HEK293 (cell line): Measurements from ENCODE around the gene SEPTIN3.
A peak's percentile ranks its signal among the peaks of the same experiment; 100 is the strongest.

ENCODE experiments used
- CTCF ChIA-PET: fragments of 350-600 bp; formaldehyde crosslinking; extraction: SDS; loops from one replicate; lab custom pipeline; 2021; ENCODE audit warnings: antibody characterized with exemption; lab: Yijun Ruan, JAX
- POLR2A ChIA-PET: fragments of 300-600 bp; formaldehyde crosslinking; extraction: SDS; loops from one replicate; lab custom pipeline; 2020; ENCODE audit warnings: antibody characterized with exemption, inconsistent platforms; lab: Yijun Ruan, JAX
- H3K27ac ChIP-seq: fragments of 200-500 bp; sonication (Bioruptor generic); 2 replicates; pipeline ENCODE4 v1.5.1; 2014; ENCODE audit warnings: low read depth, low read length, control low read depth, inconsistent platforms; ENCODE audit errors: extremely low read depth
- H3K36me3 ChIP-seq, 2 experiments: fragments of 200-500 bp in 1 of 2; sonication (Bioruptor generic) in 1 of 2; 1 replicate in 1 of 2; 2 replicates in 1 of 2; pipeline ENCODE4 v1.5.1; 2014 to 2017; ENCODE audit warnings: inconsistent platforms in 2 of 2, low read length in 2 of 2; ENCODE audit not compliant: control insufficient read depth in 2 of 2, insufficient read depth in 1 of 2
- H3K4me1 ChIP-seq: fragments of 200-500 bp; sonication (Bioruptor generic); 2 replicates; pipeline ENCODE4 v1.5.1; 2014; ENCODE audit warnings: mild to moderate bottlenecking, low read length, inconsistent platforms; ENCODE audit not compliant: control insufficient read depth, insufficient read depth
- H3K4me3 ChIP-seq: 2 replicates; pipeline ENCODE4 v1.5.1; 2011; ENCODE audit warnings: low read depth, mild to moderate bottlenecking, control low read depth, low read length, moderate library complexity
- H3K9me3 ChIP-seq: fragments of 200-500 bp; sonication (Bioruptor generic); 2 replicates; pipeline ENCODE4 v1.5.1; 2014; ENCODE audit warnings: low read depth, low read length, inconsistent platforms; ENCODE audit not compliant: control insufficient read depth, insufficient read depth
- BCL11B ChIP-seq: fragments of 450-650 bp; formaldehyde crosslinking; IDR thresholded peaks from 2 replicates; pipeline ENCODE4 v1.5.1; 2016; ENCODE audit warnings: low read depth, missing biosample characterization, missing genetic modification characterization
- FEZF1 ChIP-seq: fragments of 450-650 bp; formaldehyde crosslinking; IDR thresholded peaks from 2 replicates; pipeline ENCODE4 v1.5.1; 2016; ENCODE audit warnings: missing biosample characterization, missing genetic modification characterization
- KLF1 ChIP-seq: fragments of 450-650 bp; formaldehyde crosslinking; IDR thresholded peaks from 2 replicates; pipeline ENCODE4 v1.5.1; 2016; ENCODE audit warnings: missing biosample characterization, missing genetic modification characterization
- KLF16 ChIP-seq: fragments of 450-650 bp; formaldehyde crosslinking; IDR thresholded peaks from 2 replicates; pipeline ENCODE4 v1.5.1; 2017; ENCODE audit warnings: missing biosample characterization, missing genetic modification characterization
- KLF9 ChIP-seq: fragments of 450-650 bp; formaldehyde crosslinking; IDR thresholded peaks from 2 replicates; pipeline ENCODE4 v1.5.1; 2016; ENCODE audit warnings: missing biosample characterization, missing genetic modification characterization, low read depth
- MEIS1 ChIP-seq: sonication (generic); formaldehyde crosslinking; IDR thresholded peaks from 2 replicates; pipeline ENCODE4 v1.8.1; 2022; ENCODE audit warnings: missing genetic modification reagents, mild to moderate bottlenecking, borderline replicate concordance
- MZF1 ChIP-seq: fragments of 450-650 bp; formaldehyde crosslinking; IDR thresholded peaks from 2 replicates; pipeline ENCODE4 v1.5.1; 2017; ENCODE audit warnings: missing biosample characterization, missing genetic modification characterization, borderline replicate concordance
- PRDM10 ChIP-seq: fragments of 450-650 bp; formaldehyde crosslinking; IDR thresholded peaks from 2 replicates; pipeline ENCODE4 v1.5.1; 2016; ENCODE audit warnings: missing biosample characterization, missing genetic modification characterization
- TCF7L2 ChIP-seq: IDR thresholded peaks from 2 replicates; pipeline ENCODE4 v1.6.1; 2011; ENCODE audit warnings: low read depth, mild to moderate bottlenecking, inconsistent platforms, low read length, moderate library complexity, borderline replicate concordance
- ZBTB17 ChIP-seq: fragments of 450-650 bp; formaldehyde crosslinking; IDR thresholded peaks from 2 replicates; pipeline ENCODE4 v1.5.1; 2016; ENCODE audit warnings: missing biosample characterization, missing genetic modification characterization
- ZNF10 ChIP-seq: fragments of 450-650 bp; formaldehyde crosslinking; IDR thresholded peaks from 2 replicates; pipeline ENCODE4 v1.5.1; 2017; ENCODE audit warnings: missing biosample characterization, missing genetic modification characterization
- ZNF138 ChIP-seq: fragments of 450-650 bp; formaldehyde crosslinking; IDR thresholded peaks from 2 replicates; pipeline ENCODE4 v1.5.1; 2016; ENCODE audit warnings: missing biosample characterization, missing genetic modification characterization, borderline replicate concordance
- ZNF16 ChIP-seq: fragments of 450-650 bp; formaldehyde crosslinking; IDR thresholded peaks from 2 replicates; pipeline ENCODE4 v1.5.1; 2016; ENCODE audit warnings: low read depth, missing biosample characterization, missing genetic modification characterization
- ZNF335 ChIP-seq: fragments of 450-650 bp; formaldehyde crosslinking; conservative IDR thresholded peaks from 2 replicates; pipeline ENCODE4 v1.5.1; 2016; ENCODE audit warnings: missing biosample characterization, missing genetic modification characterization
- ZNF404 ChIP-seq: fragments of 450-650 bp; formaldehyde crosslinking; IDR thresholded peaks from 2 replicates; pipeline ENCODE4 v1.5.1; 2017; ENCODE audit warnings: missing biosample characterization, missing genetic modification characterization
- ZNF48 ChIP-seq: fragments of 450-650 bp; formaldehyde crosslinking; IDR thresholded peaks from 2 replicates; pipeline ENCODE4 v1.5.1; 2016; ENCODE audit warnings: missing biosample characterization, missing genetic modification characterization
- ZNF510 ChIP-seq: fragments of 450-650 bp; formaldehyde crosslinking; IDR thresholded peaks from 2 replicates; pipeline ENCODE4 v1.5.1; 2018; ENCODE audit warnings: mild to moderate bottlenecking, missing genetic modification characterization, missing biosample characterization; ENCODE audit not compliant: insufficient replicate concordance
- ZNF513 ChIP-seq: fragments of 450-650 bp; IDR thresholded peaks from 2 replicates; pipeline ENCODE4 v1.5.1; 2018; ENCODE audit warnings: missing biosample characterization, missing genetic modification characterization
- ZNF521 ChIP-seq: fragments of 450-650 bp; formaldehyde crosslinking; IDR thresholded peaks from 2 replicates; pipeline ENCODE4 v1.5.1; 2017; ENCODE audit warnings: missing biosample characterization, mild to moderate bottlenecking, missing genetic modification characterization
- ZNF596 ChIP-seq: fragments of 450-650 bp; IDR thresholded peaks from 2 replicates; pipeline ENCODE4 v1.5.0; 2018; ENCODE audit warnings: missing biosample characterization, mild to moderate bottlenecking, missing genetic modification characterization, moderate library complexity
- ZNF837 ChIP-seq: fragments of 450-650 bp; formaldehyde crosslinking; IDR thresholded peaks from 2 replicates; pipeline ENCODE4 v1.5.1; 2016; ENCODE audit warnings: missing biosample characterization, missing genetic modification characterization
- TF ChIP-seq, protein P1 (sequence below): IDR thresholded peaks from 2 replicates; pipeline ENCODE4 v1.6.1; 2011; ENCODE audit warnings: mild to moderate bottlenecking, low read depth, low read length, borderline replicate concordance
- TF ChIP-seq, protein P2 (sequence below): fragments of 450-650 bp; formaldehyde crosslinking; IDR thresholded peaks from 2 replicates; pipeline ENCODE4 v1.5.1; 2016; ENCODE audit warnings: missing biosample characterization, missing genetic modification characterization
- TF ChIP-seq, protein P3 (sequence below): fragments of 450-650 bp; formaldehyde crosslinking; IDR thresholded peaks from 2 replicates; pipeline ENCODE4 v1.5.1; 2017; ENCODE audit warnings: missing biosample characterization, mild to moderate bottlenecking, missing genetic modification characterization, moderate library complexity
- TF ChIP-seq, protein P4 (sequence below): fragments of 450-650 bp; formaldehyde crosslinking; IDR thresholded peaks from 2 replicates; pipeline ENCODE4 v1.5.1; 2016; ENCODE audit warnings: missing biosample characterization, missing genetic modification characterization
- TF ChIP-seq, protein P5 (sequence below): sonication (generic); formaldehyde crosslinking; IDR thresholded peaks from 2 replicates; pipeline ENCODE4 v1.8.1; 2022; ENCODE audit warnings: mild to moderate bottlenecking, moderate library complexity, missing genetic modification reagents

Gene SEPTIN3

GRCh38 chr22:41957941-41958556 is 11.2 kb upstream of the SEPTIN3 start:
- POLR2A ChIA-PET = no interaction called here
- no peaks in the 10 kb centered on the region for H3K36me3 ChIP-seq
- no peak overlapping the region for H3K4me3 ChIP-seq
- H3K27ac ChIP-seq = no peak overlapping the region
- peaks cover 12% of the 10 kb centered on the region for H3K4me1 ChIP-seq
- H3K9me3 ChIP-seq = no peaks in the 10 kb centered on the region
- CTCF ChIA-PET = interaction anchor here (0.6 to 3.5 kb wide), 4 partner anchors 10 to 657 kb away, joined by 4 to 26 read pairs (median 6); partner anchors contain the start of genes CENPM and POLDIP3
- TF ChIP-seq, protein P1, sequence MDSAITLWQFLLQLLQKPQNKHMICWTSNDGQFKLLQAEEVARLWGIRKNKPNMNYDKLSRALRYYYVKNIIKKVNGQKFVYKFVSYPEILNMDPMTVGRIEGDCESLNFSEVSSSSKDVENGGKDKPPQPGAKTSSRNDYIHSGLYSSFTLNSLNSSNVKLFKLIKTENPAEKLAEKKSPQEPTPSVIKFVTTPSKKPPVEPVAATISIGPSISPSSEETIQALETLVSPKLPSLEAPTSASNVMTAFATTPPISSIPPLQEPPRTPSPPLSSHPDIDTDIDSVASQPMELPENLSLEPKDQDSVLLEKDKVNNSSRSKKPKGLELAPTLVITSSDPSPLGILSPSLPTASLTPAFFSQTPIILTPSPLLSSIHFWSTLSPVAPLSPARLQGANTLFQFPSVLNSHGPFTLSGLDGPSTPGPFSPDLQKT = no peak
- TF ChIP-seq ZNF510 (no peak), ZNF138 (no peak), FEZF1 (tag by site-specific recombination) (no peak), ZNF335 (tag by site-specific recombination) (peak; percentile 54; the same call in 1 of the 2 replicates), ZNF513 (no peak), KLF9 (tag by site-specific recombination) (no peak), MZF1 (tag by site-specific recombination) (no peak), TCF7L2 (no peak), ZNF10 (no peak), KLF1 (tag by site-specific recombination) (no peak), ZNF48 (no peak), ZNF404 (tag by site-specific recombination) (no peak), MEIS1 (no peak), BCL11B (tag by site-specific recombination) (no peak), ZNF596 (tag by site-specific recombination) (0 out of 2 replicates have a peak, but pooled peaks have one; percentile 43), ZNF521 (no peak), PRDM10 (tag by site-specific recombination) (peak; percentile 31; the same call in 1 of the 2 replicates), KLF16 (no peak), ZBTB17 (tag by site-specific recombination) (no peak), ZNF16 (tag by site-specific recombination) (no peak), ZNF837 (no peak)
- TF ChIP-seq, protein P2, sequence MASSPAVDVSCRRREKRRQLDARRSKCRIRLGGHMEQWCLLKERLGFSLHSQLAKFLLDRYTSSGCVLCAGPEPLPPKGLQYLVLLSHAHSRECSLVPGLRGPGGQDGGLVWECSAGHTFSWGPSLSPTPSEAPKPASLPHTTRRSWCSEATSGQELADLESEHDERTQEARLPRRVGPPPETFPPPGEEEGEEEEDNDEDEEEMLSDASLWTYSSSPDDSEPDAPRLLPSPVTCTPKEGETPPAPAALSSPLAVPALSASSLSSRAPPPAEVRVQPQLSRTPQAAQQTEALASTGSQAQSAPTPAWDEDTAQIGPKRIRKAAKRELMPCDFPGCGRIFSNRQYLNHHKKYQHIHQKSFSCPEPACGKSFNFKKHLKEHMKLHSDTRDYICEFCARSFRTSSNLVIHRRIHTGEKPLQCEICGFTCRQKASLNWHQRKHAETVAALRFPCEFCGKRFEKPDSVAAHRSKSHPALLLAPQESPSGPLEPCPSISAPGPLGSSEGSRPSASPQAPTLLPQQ (tag by site-specific recombination) = no peak
- TF ChIP-seq, protein P3, sequence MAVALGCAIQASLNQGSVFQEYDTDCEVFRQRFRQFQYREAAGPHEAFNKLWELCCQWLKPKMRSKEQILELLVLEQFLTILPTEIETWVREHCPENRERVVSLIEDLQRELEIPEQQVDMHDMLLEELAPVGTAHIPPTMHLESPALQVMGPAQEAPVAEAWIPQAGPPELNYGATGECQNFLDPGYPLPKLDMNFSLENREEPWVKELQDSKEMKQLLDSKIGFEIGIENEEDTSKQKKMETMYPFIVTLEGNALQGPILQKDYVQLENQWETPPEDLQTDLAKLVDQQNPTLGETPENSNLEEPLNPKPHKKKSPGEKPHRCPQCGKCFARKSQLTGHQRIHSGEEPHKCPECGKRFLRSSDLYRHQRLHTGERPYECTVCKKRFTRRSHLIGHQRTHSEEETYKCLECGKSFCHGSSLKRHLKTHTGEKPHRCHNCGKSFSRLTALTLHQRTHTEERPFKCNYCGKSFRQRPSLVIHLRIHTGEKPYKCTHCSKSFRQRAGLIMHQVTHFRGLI = peak; percentile 60
- TF ChIP-seq, protein P4, sequence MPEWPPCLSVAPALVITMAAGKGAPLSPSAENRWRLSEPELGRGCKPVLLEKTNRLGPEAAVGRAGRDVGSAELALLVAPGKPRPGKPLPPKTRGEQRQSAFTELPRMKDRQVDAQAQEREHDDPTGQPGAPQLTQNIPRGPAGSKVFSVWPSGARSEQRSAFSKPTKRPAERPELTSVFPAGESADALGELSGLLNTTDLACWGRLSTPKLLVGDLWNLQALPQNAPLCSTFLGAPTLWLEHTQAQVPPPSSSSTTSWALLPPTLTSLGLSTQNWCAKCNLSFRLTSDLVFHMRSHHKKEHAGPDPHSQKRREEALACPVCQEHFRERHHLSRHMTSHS (tag by site-specific recombination) = no peak
- TF ChIP-seq, protein P5, sequence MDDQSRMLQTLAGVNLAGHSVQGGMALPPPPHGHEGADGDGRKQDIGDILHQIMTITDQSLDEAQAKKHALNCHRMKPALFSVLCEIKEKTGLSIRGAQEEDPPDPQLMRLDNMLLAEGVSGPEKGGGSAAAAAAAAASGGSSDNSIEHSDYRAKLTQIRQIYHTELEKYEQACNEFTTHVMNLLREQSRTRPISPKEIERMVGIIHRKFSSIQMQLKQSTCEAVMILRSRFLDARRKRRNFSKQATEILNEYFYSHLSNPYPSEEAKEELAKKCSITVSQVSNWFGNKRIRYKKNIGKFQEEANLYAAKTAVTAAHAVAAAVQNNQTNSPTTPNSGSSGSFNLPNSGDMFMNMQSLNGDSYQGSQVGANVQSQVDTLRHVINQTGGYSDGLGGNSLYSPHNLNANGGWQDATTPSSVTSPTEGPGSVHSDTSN (CRISPR knock-in tag) = no peak
